K562 (cell line): ENCODE measurements around the gene GRIK1. TPM values are rescaled to one million over a fixed set of nuclear protein-coding genes. Genes with fewer than 3 reads are reported as not detected.

Experiments
- EWSR1 ChIP-seq: fragments of 450-650 bp; IDR thresholded peaks from 2 replicates; pipeline ENCODE4 v1.6.1; 2018; ENCODE audit warnings: borderline replicate concordance, mild to moderate bottlenecking, low read depth, moderate library complexity; ENCODE audit not compliant: partially characterized antibody
- FOXJ3 ChIP-seq: sonication (generic); formaldehyde crosslinking; IDR thresholded peaks from 2 replicates; pipeline ENCODE4 v1.4.0; 2020; ENCODE audit warnings: mild to moderate bottlenecking, missing genetic modification reagents
- FOXK2 ChIP-seq, 2 experiments: fragments of 450-650 bp; IDR thresholded peaks in 1 of 2; conservative IDR thresholded peaks in 1 of 2; 2 replicates each; pipeline ENCODE4 v1.6.1; 2016; ENCODE audit warnings: low read depth in 2 of 2, mild to moderate bottlenecking in 1 of 2
- NCOA1 ChIP-seq: fragments of 450-650 bp; IDR thresholded peaks from 2 replicates; pipeline ENCODE4 v1.6.1; 2016; ENCODE audit warnings: low read depth
- NCOA2 ChIP-seq, 2 experiments: fragments of 450-650 bp; IDR thresholded peaks; 2 replicates each; pipeline ENCODE4 v1.6.1; 2018; ENCODE audit warnings: mild to moderate bottlenecking in 2 of 2, moderate library complexity in 1 of 2; ENCODE audit not compliant: partially characterized antibody in 2 of 2
- NR2C1 ChIP-seq, 2 experiments: fragments of 450-650 bp; IDR thresholded peaks; 2 replicates each; pipeline ENCODE4 v1.6.1; 2017; ENCODE audit warnings: mild to moderate bottlenecking in 2 of 2, antibody characterized with exemption in 1 of 2, inconsistent platforms in 1 of 2, missing compliant biosample characterization in 1 of 2, missing genetic modification characterization in 1 of 2
- PHB ChIP-seq: fragments of 250-450 bp; sonication (Bioruptor Pico); IDR thresholded peaks from 2 replicates; pipeline ENCODE4 v1.5.0; 2021
- SMARCC2 ChIP-seq: fragments of 450-650 bp; IDR thresholded peaks from 2 replicates; pipeline ENCODE4 v1.6.1; 2017; ENCODE audit warnings: antibody characterized with exemption, moderate library complexity, mild to moderate bottlenecking, low read depth
- TSHZ1 ChIP-seq: fragments of 250-450 bp; sonication (Bioruptor Pico); IDR thresholded peaks from 2 replicates; pipeline ENCODE4 v1.4.0; 2020; ENCODE audit warnings: mild to moderate bottlenecking, moderate library complexity
- ZBTB7A ChIP-seq: IDR thresholded peaks from 2 replicates; pipeline ENCODE4 v1.6.1; 2011; ENCODE audit warnings: low read depth, mild to moderate bottlenecking, low read length, moderate library complexity, borderline replicate concordance; ENCODE audit not compliant: control insufficient read depth
- ZNF324 ChIP-seq: fragments of 250-450 bp; sonication (Bioruptor Pico); IDR thresholded peaks from 2 replicates; pipeline ENCODE4 v1.4.0; 2020; ENCODE audit warnings: mild to moderate bottlenecking
- polyA plus RNA-seq, 8 experiments: library from polyadenylated mRNA; depleted of rRNA in 4 of 8; stranded (reverse) in 5 of 8; unstranded in 3 of 8; fragments of >200 nt; fragmentation: Nextera tagmentation in 2 of 8; fragmentation: Illumina TruSeq in 1 of 8; extraction: Ambion mirVana in 2 of 8; extraction: Trizol in 1 of 8; gene quantifications; 2 replicates each; pipeline versions ENCODE4 v1.2.1 to v1.2.3, GENCODE V29; 2011 to 2014; ENCODE audit warnings: inconsistent platforms in 1 of 8, missing spikeins in 1 of 8
- total RNA-seq, 7 experiments: library from RNA; depleted of rRNA in 6 of 7; stranded (reverse); fragments of >200 nt in 6 of 7; fragmentation: Illumina TruSeq in 2 of 7; extraction: Trizol in 2 of 7; gene quantifications; 2 replicates each; pipeline versions ENCODE4 v1.2.1 to v1.2.3, GENCODE V29; 2011 to 2021; ENCODE audit warnings: low replicate concordance in 1 of 7
- TF ChIP-seq, protein P1 (sequence below), 2 experiments: fragments of 450-650 bp in 1 of 2; sonication (generic) in 1 of 2; formaldehyde crosslinking in 1 of 2; IDR thresholded peaks; 2 replicates each; pipeline versions ENCODE4 v1.7.1 to v1.9.0; 2016 to 2022; ENCODE audit warnings: inconsistent platforms in 1 of 2, mild to moderate bottlenecking in 1 of 2, missing genetic modification reagents in 1 of 2

The GRIK1 gene
- total and polyA plus RNA-seq, 9 of the 15 experiments (the other 6 are each of a cell fraction or from before 2014, with no cell fraction given): 0.17 to 2.8 (median 0.53) TPM

GRCh38 chr21:29649406-29649814 is 290.4 kb downstream of the GRIK1 start (continued):
- peak; percentile 4; the same call in 1 of the 2 replicates for TF ChIP-seq TSHZ1 (CRISPR knock-in tag)
- no peak for TF ChIP-seq PHB
- peak; percentile 93 for TF ChIP-seq NCOA1
- TF ChIP-seq NR2C1 (IDR thresholded peaks at IDR 0.05): no peak; the same call in 1 of the 2 replicates
- TF ChIP-seq NR2C1 (tag; IDR thresholded peaks at IDR 0.05): peak; percentile 60
- TF ChIP-seq ZBTB7A: no peak; the same call in 1 of the 2 replicates
- TF ChIP-seq, protein P1, sequence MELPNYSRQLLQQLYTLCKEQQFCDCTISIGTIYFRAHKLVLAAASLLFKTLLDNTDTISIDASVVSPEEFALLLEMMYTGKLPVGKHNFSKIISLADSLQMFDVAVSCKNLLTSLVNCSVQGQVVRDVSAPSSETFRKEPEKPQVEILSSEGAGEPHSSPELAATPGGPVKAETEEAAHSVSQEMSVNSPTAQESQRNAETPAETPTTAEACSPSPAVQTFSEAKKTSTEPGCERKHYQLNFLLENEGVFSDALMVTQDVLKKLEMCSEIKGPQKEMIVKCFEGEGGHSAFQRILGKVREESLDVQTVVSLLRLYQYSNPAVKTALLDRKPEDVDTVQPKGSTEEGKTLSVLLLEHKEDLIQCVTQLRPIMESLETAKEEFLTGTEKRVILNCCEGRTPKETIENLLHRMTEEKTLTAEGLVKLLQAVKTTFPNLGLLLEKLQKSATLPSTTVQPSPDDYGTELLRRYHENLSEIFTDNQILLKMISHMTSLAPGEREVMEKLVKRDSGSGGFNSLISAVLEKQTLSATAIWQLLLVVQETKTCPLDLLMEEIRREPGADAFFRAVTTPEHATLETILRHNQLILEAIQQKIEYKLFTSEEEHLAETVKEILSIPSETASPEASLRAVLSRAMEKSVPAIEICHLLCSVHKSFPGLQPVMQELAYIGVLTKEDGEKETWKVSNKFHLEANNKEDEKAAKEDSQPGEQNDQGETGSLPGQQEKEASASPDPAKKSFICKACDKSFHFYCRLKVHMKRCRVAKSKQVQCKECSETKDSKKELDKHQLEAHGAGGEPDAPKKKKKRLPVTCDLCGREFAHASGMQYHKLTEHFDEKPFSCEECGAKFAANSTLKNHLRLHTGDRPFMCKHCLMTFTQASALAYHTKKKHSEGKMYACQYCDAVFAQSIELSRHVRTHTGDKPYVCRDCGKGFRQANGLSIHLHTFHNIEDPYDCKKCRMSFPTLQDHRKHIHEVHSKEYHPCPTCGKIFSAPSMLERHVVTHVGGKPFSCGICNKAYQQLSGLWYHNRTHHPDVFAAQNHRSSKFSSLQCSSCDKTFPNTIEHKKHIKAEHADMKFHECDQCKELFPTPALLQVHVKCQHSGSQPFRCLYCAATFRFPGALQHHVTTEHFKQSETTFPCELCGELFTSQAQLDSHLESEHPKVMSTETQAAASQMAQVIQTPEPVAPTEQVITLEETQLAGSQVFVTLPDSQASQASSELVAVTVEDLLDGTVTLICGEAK (IDR thresholded peaks at IDR 0.05): no peak; the same call in 1 of the 2 replicates
- TF ChIP-seq, protein P1 (CRISPR knock-in tag; IDR thresholded peaks at IDR 0.05): no peak
- no peak for TF ChIP-seq FOXJ3
- TF ChIP-seq SMARCC2: peak; percentile 83
- TF ChIP-seq EWSR1: no peak
- peak; percentile 41 to 51; a peak in 1 of 4 replicates for TF ChIP-seq FOXK2 (conservative IDR thresholded peaks at IDR 0.05 in 1 of 2, IDR thresholded peaks at IDR 0.05 in 1 of 2; ENCODE audit: low read depth in 2 of 2)
- 0 out of 2 replicates have a peak, but pooled peaks have one; percentile 8 for TF ChIP-seq ZNF324 (CRISPR knock-in tag)
- peak; percentile 80 to 84 for TF ChIP-seq NCOA2 (IDR thresholded peaks at IDR 0.05; ENCODE audit: partially characterized antibody in 2 of 2)
